Measurements from ENCODE around the gene MKKS. TPM values are rescaled to one million over a fixed set of nuclear protein-coding genes. Genes with fewer than 3 reads are reported as not detected.
A peak's percentile ranks its signal among the peaks of the same experiment; 100 is the strongest.

MKKS gene
- total RNA-seq (2016; rRNA removed; fragmentation: Illumina TruSeq; extraction: Trizol) (26.7 and 44.8 TPM in 2 replicates), polyA plus RNA-seq (2011; rRNA removed) (29.7 and 34.5 TPM in 2 replicates), polyA minus RNA-seq (2011; rRNA and poly(A)+ RNA removed; ENCODE audit: low replicate concordance) (5.5 and 13.2 TPM in 2 replicates), Bru-seq, nascent RNA (percentile 81 among the genes with signal in this experiment), BruChase-seq, experiment 1, labeled RNA remaining after a 6-hour chase (percentile 77 among the genes with signal in this experiment), BruChase-seq, experiment 2, labeled RNA remaining after a 2-hour chase (percentile 73 among the genes with signal in this experiment)
- total RNA-seq (2016; cell fraction: cytosol; rRNA removed; fragmentation: Illumina TruSeq; extraction: Trizol; ENCODE audit: low read depth) = 5.3 and 6.8 TPM in 2 replicates
- total RNA-seq (2016; cell fraction: insoluble cytoplasmic fraction; rRNA removed; fragmentation: Illumina TruSeq; extraction: Trizol) = 25.8 and 43.2 TPM in 2 replicates
- 38.7 and 41.1 TPM in 2 replicates for total RNA-seq (2016; cell fraction: membrane; rRNA removed; fragmentation: Illumina TruSeq; extraction: Trizol)
- total RNA-seq (2016; cell fraction: nucleus; rRNA removed; fragmentation: Illumina TruSeq; extraction: Trizol) = 19.6 and 20.4 TPM in 2 replicates
- polyA plus RNA-seq (2011; cell fraction: cytosol; rRNA removed) = 14.1 and 21.7 TPM in 2 replicates
- 10.6 and 13.5 TPM in 2 replicates for polyA plus RNA-seq (2011; cell fraction: nucleus; rRNA removed)
- 23.4 and 27.8 TPM in 2 replicates for polyA plus RNA-seq (2012)
- 8.1 and 13.3 TPM in 2 replicates for polyA plus RNA-seq (2016; cell fraction: cytosol; fragmentation: Illumina TruSeq; extraction: Trizol; ENCODE audit: low read depth)
- polyA plus RNA-seq (2016; cell fraction: insoluble cytoplasmic fraction; fragmentation: Illumina TruSeq; extraction: Trizol; ENCODE audit: low read depth) = 46.7 and 49.7 TPM in 2 replicates
- 27.1 and 37.0 TPM in 2 replicates for polyA plus RNA-seq (2016; cell fraction: membrane; fragmentation: Illumina TruSeq; extraction: Trizol; ENCODE audit: low read depth)
- 28.9 and 30.4 TPM in 2 replicates for polyA plus RNA-seq (2016; cell fraction: nucleus; fragmentation: Illumina TruSeq; extraction: Trizol; ENCODE audit: insufficient read depth, low read depth)
- 8.6 and 10.6 TPM in 2 replicates for polyA minus RNA-seq (2011; cell fraction: cytosol; rRNA and poly(A)+ RNA removed)
- polyA minus RNA-seq (2011; cell fraction: nucleus; rRNA and poly(A)+ RNA removed) = 13.6 and 26.7 TPM in 2 replicates
- long read RNA-seq, experiment 1, full-length matches to known transcripts = 21 of 155 reads
- long read RNA-seq, experiment 1, partial matches to known transcripts = 122 of 155 reads
- long read RNA-seq, experiment 1, other reads (novel, unspliced or antisense) = 12 of 155 reads
- long read RNA-seq, experiment 2, full-length matches to known transcripts = 28 of 204 reads
- long read RNA-seq, experiment 2, partial matches to known transcripts = 162 of 204 reads
- long read RNA-seq, experiment 2, other reads (novel, unspliced or antisense) = 14 of 204 reads

GRCh38 chr20:10433623-10434466 is at the start of gene MKKS:
Gene MKKS, minus strand, starts transcription at chr20:10434222. Its CDS starts 20,708 bp downstream, at chr20:10413514.
- intact Hi-C loops (cut with micrococcal nuclease; ENCODE audit: unreplicated experiment) = loop anchor here (1.0 to 10.0 kb wide), 5 partner anchors 63 to 841 kb away; no protein-coding TSS in a partner anchor
- Histone ChIP-seq H3K4me3 (replicated peaks in 1 of 3; ENCODE audit: insufficient read depth in 1 of 3, low read depth in 2 of 3, low read length in 3 of 3) (peak within 1 kb of the TSS; percentile 80 to 91 (median 90)), H3K36me3 (replicated peaks in 1 of 2; ENCODE audit: control insufficient read depth in 1 of 2, insufficient read depth in 2 of 2, low read length in 2 of 2) (no peaks in the 10 kb centered on the region), H3K27me3 (ENCODE audit: control insufficient read depth in 1 of 2, insufficient read depth in 2 of 2, low read length in 2 of 2) (no peaks in the 10 kb centered on the region; a peak in 1 of 5 replicates), H3K4me2 (ENCODE audit: low read depth, low read length) (peak within 1 kb of the TSS; percentile 80), H3K9ac (ENCODE audit: insufficient read depth, low read depth, low read length) (peak within 1 kb of the TSS; percentile 92), H3K9me3 (ENCODE audit: low read length) (no peaks in the 10 kb centered on the region), H3K27ac (ENCODE audit: extremely low read length, insufficient read depth, low read length) (peak within 1 kb of the TSS; percentile 85), H3K4me1 (ENCODE audit: insufficient read depth, low read length) (peaks cover 63% of the 10 kb centered on the region), H3K79me2 (ENCODE audit: insufficient read depth, low read length) (peaks cover 73% of the 10 kb centered on the region), H4K20me1 (ENCODE audit: insufficient read depth, low read length) (peaks cover 6% of the 10 kb centered on the region; the same call in 1 of the 2 replicates), H2AFZ (ENCODE audit: low read length) (peak within 1 kb of the TSS; percentile 93)
- ATAC-seq = peak; percentile 82
- in situ Hi-C loops (cut with HindIII; ENCODE audit: extremely low pct_ligation_motif_present, low pct_unique_long_range_greater_than_20kb) = loop anchor here (5.0 to 25.0 kb wide), 3 partner anchors 108 to 1103 kb away; no protein-coding TSS in a partner anchor
- CTCF ChIA-PET (ENCODE audit: low intra/inter-chr PET ratio, low total read pairs) = no interaction called here
- TSS peak; percentile 68 for BruUV-seq (replicated peaks)
- under 1% methylated on average over 66 of the region's 73 CpGs for WGBS (ENCODE audit: low lambda C conversion rate)
- POLR2A ChIA-PET = interaction anchor here (0.6 to 2.8 kb wide), 54 partner anchors 8 to 833 kb away, joined by 3 to 46 read pairs (median 6); partner anchors contain the start of genes ANKEF1 and JAG1
- peak; percentile 89 for DNase-seq (ENCODE audit: low spot score)
- no peak for FAIRE-seq
- peak; percentile 95 for TF ChIP-seq HOXA9 (CRISPR knock-in tag; IDR thresholded peaks at IDR 0.05; ENCODE audit: borderline replicate concordance)
- peak; percentile 57 for TF ChIP-seq ZHX2 (IDR thresholded peaks at IDR 0.05; ENCODE audit: low read depth)
- peak; percentile 97 for TF ChIP-seq ZHX2 (CRISPR knock-in tag; IDR thresholded peaks at IDR 0.05; ENCODE audit: borderline replicate concordance)
- TF ChIP-seq ZNF710 (CRISPR knock-in tag; IDR thresholded peaks at IDR 0.05; ENCODE audit: borderline replicate concordance) = peak; percentile 82; the same call in 1 of the 2 replicates
- peak; percentile 91; the same call in 1 of the 2 replicates for TF ChIP-seq ZNF564 (CRISPR knock-in tag; IDR thresholded peaks at IDR 0.05)
- peak; percentile 96 for TF ChIP-seq MED13 (CRISPR knock-in tag; IDR thresholded peaks at IDR 0.05)

Data from HepG2 (cell line).